Transverse colon (tissue), 4 donors: ENCODE data around the gene ARFGAP1. TPM values are rescaled to one million over a fixed set of nuclear protein-coding genes. Genes with fewer than 3 reads are reported as not detected.

Experiments
- DNase-seq: peaks from one replicate; pipeline ENCODE4 v3.0.0-alpha.2; 2019
- H3K27ac ChIP-seq, 4 donors: fragments of 200-600 bp; sonication (generic); 2 replicates each; pipeline ENCODE4 v1.5.1; 2016 to 2018; ENCODE audit warnings: inconsistent platforms in 4 of 4
- H3K27me3 ChIP-seq: fragments of 200-600 bp; sonication (generic); 2 replicates; pipeline ENCODE4 v1.5.1; 2017; ENCODE audit warnings: inconsistent platforms
- H3K36me3 ChIP-seq, 4 donors: fragments of 200-600 bp; sonication (generic); 2 replicates each; pipeline ENCODE4 v1.5.1; 2017 to 2019; ENCODE audit warnings: inconsistent platforms in 4 of 4
- H3K4me1 ChIP-seq, 4 donors: fragments of 200-600 bp; sonication (generic); 2 replicates each; pipeline ENCODE4 v1.5.1; 2017 to 2020; ENCODE audit warnings: inconsistent platforms in 4 of 4
- H3K4me3 ChIP-seq, 4 donors: fragments of 200-600 bp; sonication (generic); 1 replicate in 1 of 4; 2 replicates in 3 of 4; pipeline versions ENCODE4 v1.5.1 to v1.6.1; 2017 to 2019; ENCODE audit warnings: inconsistent platforms in 4 of 4
- H3K9me3 ChIP-seq, 2 donors: fragments of 200-600 bp; sonication (generic); 2 replicates each; pipeline ENCODE4 v1.5.1; 2017 to 2019; ENCODE audit warnings: inconsistent platforms in 2 of 2
- EP300 ChIP-seq: sonication (generic); formaldehyde crosslinking; IDR thresholded peaks from one replicate; pipeline ENCODE4 v1.6.1; 2017; ENCODE audit warnings: antibody characterized with exemption, low read depth
- POLR2A ChIP-seq: fragments of 450-650 bp; IDR thresholded peaks from one replicate; pipeline ENCODE4 v1.6.1; 2016; ENCODE audit warnings: antibody characterized with exemption, mild to moderate bottlenecking, moderate library complexity
- POLR2AphosphoS5 ChIP-seq, 3 donors: sonication (generic); formaldehyde crosslinking; IDR thresholded peaks; one replicate each; pipeline ENCODE4 v1.6.1; 2016; ENCODE audit warnings: antibody characterized with exemption in 3 of 3
- WGBS, 2 donors: methylation state at CpG; one replicate each; pipeline ENCODE4 v1.1.5; 2018; ENCODE audit warnings: low coverage in 1 of 2; 5-methylcytosine and 5-hydroxymethylcytosine counted together
- in situ Hi-C, 4 donors: fragments of 200-750 bp; cut with MboI; loops; one replicate each; pipeline versions ENCODE4 v1.15.0 to v1.15.1; 2017; ENCODE audit warnings: low sequenced_read_pairs in 3 of 4, low pct_ligation_motif_present in 1 of 4, low pct_unique_long_range_greater_than_20kb in 1 of 4
- intact Hi-C: fragments of 100-400 bp; cut with DNase I; formaldehyde crosslinking; loops from one replicate; pipeline ENCODE4 v1.15.1; 2023; ENCODE audit warnings: low total_unique reads
- total RNA-seq, 4 donors: library from RNA; depleted of rRNA; stranded (reverse); fragments of >200 nt; gene quantifications; one replicate each; pipeline ENCODE4 v1.1.0, GENCODE V29; 2016
- TF ChIP-seq, protein P1 (sequence below), 5 experiments: fragments of 200-600 bp in 3 of 5; fragments of 450-650 bp in 2 of 5; sonication (generic) in 3 of 5; IDR thresholded peaks; 1 replicate in 2 of 5; 2 replicates in 3 of 5; pipeline ENCODE4 v1.5.1; 2016 to 2017; ENCODE audit warnings: antibody characterized with exemption in 5 of 5, inconsistent platforms in 3 of 5, mild to moderate bottlenecking in 2 of 5, moderate library complexity in 1 of 5

Gene ARFGAP1
- total RNA-seq, 4 donors from 2014 or later: 43.8 to 200 (median 74.8) TPM

GRCh38 chr20:63311186-63311832, 38.7 kb downstream of the ARFGAP1 start:
- in situ Hi-C loops: no loop called here
- WGBS, 2 donors: 75% methylated on average over 16 of the region's 29 CpGs; no CpG with 5 or more reads in 1 of the 2 donors
- Histone ChIP-seq H3K9me3 (no peaks in the 10 kb centered on the region), H3K4me1 (no peaks in the 10 kb centered on the region), H3K36me3 (no peaks in the 10 kb centered on the region), H3K4me3 (no peak overlapping the region), H3K27me3 (peaks cover 34% of the 10 kb centered on the region), H3K27ac (no peak overlapping the region)
- DNase-seq: no peak
- intact Hi-C loops: loop anchor here (5.0 kb wide), 1 partner anchor 71 kb away; no protein-coding TSS in a partner anchor
- TF ChIP-seq POLR2AphosphoS5 (IDR thresholded peaks at IDR 0.05) (no peak), EP300 (no peak), POLR2A (no peak)
- TF ChIP-seq, protein P1, sequence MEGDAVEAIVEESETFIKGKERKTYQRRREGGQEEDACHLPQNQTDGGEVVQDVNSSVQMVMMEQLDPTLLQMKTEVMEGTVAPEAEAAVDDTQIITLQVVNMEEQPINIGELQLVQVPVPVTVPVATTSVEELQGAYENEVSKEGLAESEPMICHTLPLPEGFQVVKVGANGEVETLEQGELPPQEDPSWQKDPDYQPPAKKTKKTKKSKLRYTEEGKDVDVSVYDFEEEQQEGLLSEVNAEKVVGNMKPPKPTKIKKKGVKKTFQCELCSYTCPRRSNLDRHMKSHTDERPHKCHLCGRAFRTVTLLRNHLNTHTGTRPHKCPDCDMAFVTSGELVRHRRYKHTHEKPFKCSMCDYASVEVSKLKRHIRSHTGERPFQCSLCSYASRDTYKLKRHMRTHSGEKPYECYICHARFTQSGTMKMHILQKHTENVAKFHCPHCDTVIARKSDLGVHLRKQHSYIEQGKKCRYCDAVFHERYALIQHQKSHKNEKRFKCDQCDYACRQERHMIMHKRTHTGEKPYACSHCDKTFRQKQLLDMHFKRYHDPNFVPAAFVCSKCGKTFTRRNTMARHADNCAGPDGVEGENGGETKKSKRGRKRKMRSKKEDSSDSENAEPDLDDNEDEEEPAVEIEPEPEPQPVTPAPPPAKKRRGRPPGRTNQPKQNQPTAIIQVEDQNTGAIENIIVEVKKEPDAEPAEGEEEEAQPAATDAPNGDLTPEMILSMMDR (IDR thresholded peaks at IDR 0.05): no peak

- intact Hi-C loops (loop anchor here (5.0 kb wide), 1 partner anchor 70 kb away; no protein-coding TSS in a partner anchor), in situ Hi-C loops (no loop called here)
- Histone ChIP-seq H3K27me3 (peaks cover 29% of the 10 kb centered on the region), H3K4me1 (no peaks in the 10 kb centered on the region), H3K4me3 (no peak overlapping the region), H3K36me3 (no peaks in the 10 kb centered on the region), H3K27ac (no peak overlapping the region), H3K9me3 (no peaks in the 10 kb centered on the region)
- DNase-seq: no peak
- TF ChIP-seq POLR2A: no peak
- no peak for TF ChIP-seq POLR2AphosphoS5 (IDR thresholded peaks at IDR 0.05)
- TF ChIP-seq, protein P1 (IDR thresholded peaks at IDR 0.05): no peak
- TF ChIP-seq EP300: no peak
- 76% methylated on average over 10 of the region's 18 CpGs; no CpG with 5 or more reads in 1 of the 2 donors for WGBS, 2 donors
These were observed 39.2 kb downstream of the ARFGAP1 start for GRCh38 chr20:63311833-63312243.

DNA sequence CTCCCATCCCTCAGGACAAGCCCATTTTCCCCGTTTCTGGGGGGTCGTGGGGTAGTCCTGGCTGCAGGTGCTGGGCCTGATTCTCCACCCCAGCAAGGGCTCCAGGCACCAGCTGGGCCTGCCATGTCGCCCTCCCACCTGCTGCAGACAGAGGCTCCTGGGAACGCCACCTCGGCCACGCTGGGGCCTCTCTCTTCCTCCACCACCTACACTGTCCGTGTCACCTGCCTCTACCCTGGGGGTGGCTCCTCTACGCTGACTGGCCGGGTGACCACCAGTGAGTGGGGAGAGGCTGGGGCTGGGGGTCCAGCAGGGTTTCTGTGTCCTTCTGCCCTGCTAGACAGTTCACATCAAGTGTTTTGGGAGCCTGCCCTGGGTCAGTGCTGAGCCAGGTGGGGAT, 39.7 kb downstream of the ARFGAP1 start:
- Histone ChIP-seq H3K27me3 (peaks cover 24% of the 10 kb centered on the region), H3K27ac (no peak overlapping the region), H3K36me3 (no peaks in the 10 kb centered on the region), H3K4me1 (no peaks in the 10 kb centered on the region), H3K9me3 (no peaks in the 10 kb centered on the region), H3K4me3 (no peak overlapping the region)
- in situ Hi-C loops (no loop called here), intact Hi-C loops (loop anchor here (5.0 kb wide), 1 partner anchor 70 kb away; no protein-coding TSS in a partner anchor)
- 75% methylated on average over 4 of the region's 9 CpGs; no CpG with 5 or more reads in 1 of the 2 donors for WGBS, 2 donors
- TF ChIP-seq POLR2AphosphoS5 (IDR thresholded peaks at IDR 0.05): no peak
- TF ChIP-seq EP300: no peak
- TF ChIP-seq, protein P1 (IDR thresholded peaks at IDR 0.05): no peak
- no peak for DNase-seq

DNA sequence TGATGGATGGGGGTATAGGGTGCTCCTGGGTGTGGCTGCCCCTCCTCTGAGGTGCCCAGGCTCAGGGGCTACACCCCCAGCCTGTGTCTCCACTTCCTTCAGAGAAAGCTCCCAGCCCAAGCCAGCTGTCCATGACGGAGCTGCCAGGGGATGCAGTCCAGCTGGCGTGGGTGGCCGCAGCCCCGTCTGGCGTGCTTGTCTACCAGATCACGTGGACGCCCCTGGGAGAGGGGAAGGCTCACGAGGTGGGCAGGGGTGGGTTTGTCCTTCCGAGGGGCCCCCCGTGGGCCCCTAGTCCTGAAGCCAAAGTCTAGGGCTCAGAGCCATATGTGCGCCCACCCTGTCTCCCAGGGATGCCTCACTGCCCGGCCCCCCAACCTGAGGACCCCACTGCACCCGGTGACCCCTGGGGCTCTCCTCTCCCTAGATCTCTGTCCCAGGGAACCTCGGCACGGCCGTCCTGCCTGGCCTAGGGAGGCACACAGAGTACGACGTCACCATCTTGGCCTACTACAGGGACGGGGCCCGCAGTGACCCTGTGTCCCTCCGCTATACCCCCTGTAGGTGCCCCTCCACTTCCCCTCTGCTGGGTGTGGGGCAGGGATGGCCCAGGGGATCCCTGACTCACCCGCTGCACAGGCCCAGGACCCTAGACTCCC, 40.2 kb downstream of the ARFGAP1 start:
- Histone ChIP-seq H3K4me3 (no peak overlapping the region), H3K27me3 (peaks cover 19% of the 10 kb centered on the region)
- no peak for DNase-seq

More for the DNA sequence above, 40.2 kb downstream of the ARFGAP1 start:
- TF ChIP-seq, protein P1 (IDR thresholded peaks at IDR 0.05): no peak
- TF ChIP-seq EP300 (no peak), POLR2A (no peak), POLR2AphosphoS5 (IDR thresholded peaks at IDR 0.05) (no peak)
- H3K4me1 ChIP-seq: no peaks in the 10 kb centered on the region
- no peaks in the 10 kb centered on the region for H3K9me3 ChIP-seq
- intact Hi-C loops: loop anchor here (5.0 kb wide), 1 partner anchor 69 kb away; no protein-coding TSS in a partner anchor
- in situ Hi-C loops: no loop called here
- 76% methylated on average over 12 of the region's 22 CpGs; no CpG with 5 or more reads in 1 of the 2 donors for WGBS, 2 donors
- no peaks in the 10 kb centered on the region for H3K36me3 ChIP-seq
- H3K27ac ChIP-seq: no peak overlapping the region
